WI38 (cell line): ENCODE data around the gene MR1.

Experiments
- H3K4me3 ChIP-seq: 2 replicates; pipeline ENCODE4 v1.5.1; 2011; ENCODE audit warnings: low read depth, mild to moderate bottlenecking, control low read depth, low read length
- CTCF ChIP-seq: IDR thresholded peaks from 2 replicates; pipeline ENCODE4 v1.5.1; 2012; ENCODE audit warnings: low read depth, mild to moderate bottlenecking, control low read depth, low read length

MR1 gene

GRCh38 chr1:181094416-181095212, 60.8 kb downstream of the MR1 start:
- TF ChIP-seq CTCF, result no peak

GRCh38 chr1:181095260-181095659, 61.5 kb downstream of the MR1 start:
- no peak for TF ChIP-seq CTCF
- H3K4me3 ChIP-seq, result no peak overlapping the region

More at GRCh38 chr1:181094416-181095212, 60.8 kb downstream of the MR1 start:
- no peak overlapping the region for H3K4me3 ChIP-seq

GRCh38 chr1:181095763-181096184, 62.0 kb downstream of the MR1 start:
- TF ChIP-seq CTCF, result no peak
- H3K4me3 ChIP-seq, result 0 out of 2 replicates have a peak overlapping the region, but pooled peaks have one; percentile 10

GRCh38 chr1:181097242-181097641, 63.5 kb downstream of the MR1 start:
- no peak for TF ChIP-seq CTCF

GRCh38 chr1:181099152-181100014, 65.6 kb downstream of the MR1 start:
- no peak overlapping the region for H3K4me3 ChIP-seq

More at GRCh38 chr1:181097242-181097641, 63.5 kb downstream of the MR1 start:
- no peak overlapping the region for H3K4me3 ChIP-seq

GRCh38 chr1:181100015-181100905, 66.5 kb downstream of the MR1 start:
- no peak for TF ChIP-seq CTCF
- H3K4me3 ChIP-seq, result no peak overlapping the region

More at GRCh38 chr1:181099152-181100014, 65.6 kb downstream of the MR1 start:
- no peak for TF ChIP-seq CTCF
